GM21381 (cell line): ENCODE measurements around the gene FGF18.

Source experiments
- ATAC-seq: cut with Tn5 transposase; IDR thresholded peaks from one replicate; pipeline ENCODE4 v1.9.1; 2021; ENCODE audit warnings: mild to moderate bottlenecking, moderate library complexity; ENCODE audit not compliant: unreplicated experiment

Gene FGF18

DNA sequence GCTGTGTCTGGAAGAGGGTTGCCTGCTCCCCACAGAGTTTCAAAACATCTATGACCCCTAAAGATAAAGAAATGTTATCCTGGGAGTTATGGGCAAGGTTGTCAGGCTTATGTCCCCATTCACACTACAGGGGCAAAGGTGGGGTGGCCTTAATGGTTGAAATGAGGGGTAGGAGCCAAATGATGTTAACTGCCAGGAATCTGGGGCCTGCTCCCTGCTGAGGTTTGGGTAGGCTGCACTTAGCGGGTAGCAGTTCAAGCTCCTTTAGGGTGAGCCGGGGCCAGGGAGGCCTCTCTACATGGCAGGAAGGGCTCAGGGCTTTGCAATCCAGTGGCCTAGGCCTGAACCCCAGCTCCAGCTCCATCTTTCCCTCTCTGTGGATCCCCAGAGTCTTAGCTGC is 3.0 kb downstream of the FGF18 start:
- no peak for ATAC-seq

DNA sequence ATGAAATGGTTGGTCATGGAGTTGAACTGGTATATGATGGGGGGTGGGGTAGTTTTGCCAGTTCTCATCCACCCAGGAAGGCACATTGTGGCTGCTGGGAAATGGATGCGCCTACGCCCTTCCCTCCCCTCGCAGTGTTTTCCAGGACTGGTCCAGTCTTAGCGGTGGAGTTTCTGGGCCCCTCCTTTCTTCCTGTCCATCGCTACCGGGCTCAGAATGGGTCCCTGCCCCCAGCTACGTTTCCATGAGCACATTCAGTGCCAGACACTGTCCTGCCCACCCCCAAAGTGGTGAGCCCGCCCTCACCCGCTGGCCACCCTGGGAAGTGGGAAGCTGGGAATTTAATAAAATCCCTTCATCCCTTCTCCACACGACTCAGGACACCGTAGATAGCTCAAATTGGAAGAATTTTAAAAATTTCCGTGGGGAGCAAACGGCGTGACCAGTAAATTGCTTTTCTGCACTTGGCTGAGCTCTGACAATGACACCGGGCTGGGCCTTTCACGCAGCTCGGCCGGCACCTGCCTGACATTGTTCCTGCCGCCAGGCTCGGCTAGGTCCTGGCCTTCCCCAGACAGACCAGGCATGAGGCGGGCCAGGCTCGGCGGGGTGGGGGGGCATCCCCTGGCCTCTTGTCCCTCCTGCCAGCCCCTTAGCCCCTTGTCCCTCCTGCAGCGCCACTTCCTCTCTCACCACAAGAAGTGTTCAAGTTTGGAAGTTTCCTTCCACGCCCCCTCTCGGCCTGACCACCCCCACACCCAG is 3.6 kb downstream of the FGF18 start:
- ATAC-seq, result no peak

DNA sequence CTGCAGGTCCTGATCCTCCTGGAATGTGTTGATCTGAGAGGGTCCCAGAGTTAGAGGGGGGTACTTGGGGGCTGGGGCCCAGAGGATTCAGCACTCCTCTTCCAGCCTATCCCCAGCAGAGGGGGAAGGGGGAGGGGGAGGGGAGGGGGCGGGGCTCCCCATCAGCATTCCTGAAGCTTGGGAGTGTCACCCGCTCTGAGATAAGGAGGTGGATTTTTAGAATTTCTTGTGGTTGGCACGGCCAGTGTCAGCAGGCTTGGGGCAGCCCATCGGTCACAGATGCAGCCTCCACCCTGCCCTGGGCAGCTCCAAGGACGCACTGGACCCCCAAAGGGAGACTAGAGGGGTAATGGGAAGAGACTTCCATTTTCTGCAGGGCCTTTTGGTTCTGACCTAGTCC is 5.3 kb downstream of the FGF18 start:
- ATAC-seq, result no peak

DNA sequence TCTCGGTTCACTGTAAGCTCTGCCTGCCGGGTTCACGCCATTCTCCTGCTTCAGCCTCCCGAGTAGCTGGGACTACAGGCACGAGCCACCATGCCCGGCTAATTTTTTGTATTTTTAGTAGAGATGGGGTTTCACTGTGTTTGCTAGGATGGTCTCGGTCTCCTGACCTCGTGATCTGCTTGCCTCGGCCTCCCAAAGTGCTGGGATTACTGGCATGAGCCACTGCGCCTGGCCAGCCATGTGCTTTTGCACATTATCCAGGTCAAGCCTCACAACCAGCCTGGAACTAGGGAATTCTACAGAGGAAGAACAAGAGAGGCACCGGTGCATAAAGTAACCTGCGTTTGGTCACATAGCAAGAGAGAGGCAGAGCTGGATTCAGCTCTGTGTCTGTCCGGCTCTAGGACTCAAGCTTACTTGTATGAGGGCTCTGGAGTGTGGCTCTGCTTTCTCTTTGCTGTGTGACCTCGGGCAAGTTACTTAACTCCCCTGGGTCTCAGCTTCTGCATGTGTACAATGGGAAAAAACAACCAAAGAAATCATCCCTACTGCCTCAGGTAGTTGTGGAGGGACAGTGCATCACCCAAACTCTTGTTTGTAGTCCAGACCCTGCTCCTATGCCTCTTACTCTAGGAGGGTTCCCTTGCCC is 6.3 kb downstream of the FGF18 start:
- no peak for ATAC-seq

DNA sequence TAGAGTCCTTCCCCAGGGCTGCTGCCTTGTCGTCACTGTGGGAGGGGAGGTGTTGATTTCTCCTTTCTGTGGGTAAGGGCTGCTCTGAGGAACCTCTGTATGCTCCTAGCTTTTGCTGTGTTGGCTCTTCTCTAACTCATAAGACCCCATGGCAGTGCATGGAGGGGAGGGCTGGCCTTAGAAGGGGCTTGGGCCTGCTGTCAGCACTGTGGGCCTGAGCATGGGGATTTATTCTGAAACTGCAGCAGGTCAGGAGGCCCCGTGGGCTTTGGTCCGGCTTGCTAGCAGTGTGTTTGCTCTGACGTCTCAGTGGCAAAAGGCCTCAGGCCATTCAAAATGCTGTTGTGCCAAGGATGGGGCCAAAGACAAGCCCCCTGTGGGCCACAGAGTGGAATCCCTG is 6.8 kb downstream of the FGF18 start:
- ATAC-seq, result no peak

DNA sequence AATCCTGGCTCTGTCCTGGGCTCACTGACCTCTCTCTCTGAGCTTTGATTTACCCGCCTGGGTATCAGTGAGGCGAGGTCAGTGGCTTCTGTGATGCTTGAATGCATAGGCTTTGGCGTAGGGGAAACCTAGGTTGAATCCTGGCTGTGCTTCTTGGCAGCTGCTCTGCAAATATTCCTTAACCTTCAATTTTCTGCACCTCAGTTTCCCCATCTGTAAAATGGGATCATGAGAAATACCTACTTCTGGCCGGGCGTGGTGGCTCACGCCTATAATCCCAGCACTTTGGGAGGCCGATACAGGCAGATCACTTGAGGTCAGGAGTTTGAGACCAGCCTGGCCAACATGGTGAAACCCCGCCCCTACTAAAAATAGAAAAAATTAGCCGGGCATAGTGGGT is 7.2 kb downstream of the FGF18 start:
- ATAC-seq, result no peak

DNA sequence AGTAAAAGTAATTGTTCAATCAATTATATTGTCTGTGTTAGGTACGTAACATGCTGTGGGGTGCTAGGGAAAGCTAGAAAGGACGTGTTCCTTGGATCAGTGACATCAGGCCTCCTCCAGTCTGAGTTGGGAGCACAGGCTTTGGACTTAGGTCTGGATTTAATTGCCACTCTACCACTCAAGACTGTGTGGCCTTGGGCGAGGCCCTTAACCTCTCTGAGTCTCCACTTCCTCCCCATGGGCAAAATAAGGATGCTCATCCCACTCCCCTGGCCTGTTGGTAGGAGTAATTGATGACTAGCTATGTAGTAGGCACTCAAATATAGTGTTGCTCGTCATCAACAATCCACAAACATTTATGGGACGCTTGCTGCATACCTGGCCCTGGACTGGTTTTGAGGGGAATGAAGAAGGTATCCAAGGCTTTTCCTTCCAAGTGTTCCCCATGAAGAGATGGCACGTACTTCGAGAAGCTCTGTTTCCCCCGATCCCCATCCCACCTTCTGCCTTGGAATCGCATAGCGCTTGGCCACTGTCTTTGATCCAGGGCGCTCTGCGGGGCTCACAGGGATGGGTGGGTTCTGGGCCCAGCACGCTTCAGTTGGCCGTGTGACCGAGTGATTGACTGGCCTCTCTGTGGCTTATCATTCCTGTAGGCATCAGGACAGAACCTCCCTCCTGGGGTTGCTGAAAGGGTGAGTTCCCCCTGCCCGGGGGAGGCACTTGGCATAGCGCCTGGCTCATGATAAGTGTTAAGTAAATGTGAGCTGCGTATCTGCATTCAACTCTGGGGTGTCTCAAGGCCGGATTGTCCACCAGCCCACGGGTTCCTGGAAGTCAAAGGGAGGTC is 8.1 kb downstream of the FGF18 start:
- no peak for ATAC-seq

DNA sequence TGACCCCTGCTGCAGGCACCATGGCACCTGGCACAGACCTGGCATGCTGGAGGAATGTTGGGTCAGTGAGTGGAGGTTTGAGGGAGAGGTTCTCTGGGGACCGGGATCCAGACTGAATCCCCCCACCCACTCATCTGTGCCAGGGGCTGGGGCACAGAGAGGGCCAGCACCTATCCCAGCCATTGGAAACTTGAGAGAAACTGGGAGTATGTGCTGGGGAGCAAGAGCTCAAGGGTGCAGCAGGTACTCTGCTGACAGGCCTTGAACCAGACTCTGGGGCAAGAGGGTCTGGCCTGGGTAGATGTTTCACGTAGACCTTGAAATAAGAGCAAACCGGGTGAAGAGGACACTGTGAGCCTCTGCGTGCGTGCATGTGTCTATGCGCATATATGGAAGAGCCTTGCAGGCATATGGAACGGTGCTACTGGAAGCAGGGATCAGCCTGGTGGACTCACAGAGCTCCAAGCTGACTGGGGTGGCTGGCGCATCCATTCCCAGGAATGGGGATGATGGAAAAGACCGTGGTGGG is 8.8 kb downstream of the FGF18 start:
- no peak for ATAC-seq

DNA sequence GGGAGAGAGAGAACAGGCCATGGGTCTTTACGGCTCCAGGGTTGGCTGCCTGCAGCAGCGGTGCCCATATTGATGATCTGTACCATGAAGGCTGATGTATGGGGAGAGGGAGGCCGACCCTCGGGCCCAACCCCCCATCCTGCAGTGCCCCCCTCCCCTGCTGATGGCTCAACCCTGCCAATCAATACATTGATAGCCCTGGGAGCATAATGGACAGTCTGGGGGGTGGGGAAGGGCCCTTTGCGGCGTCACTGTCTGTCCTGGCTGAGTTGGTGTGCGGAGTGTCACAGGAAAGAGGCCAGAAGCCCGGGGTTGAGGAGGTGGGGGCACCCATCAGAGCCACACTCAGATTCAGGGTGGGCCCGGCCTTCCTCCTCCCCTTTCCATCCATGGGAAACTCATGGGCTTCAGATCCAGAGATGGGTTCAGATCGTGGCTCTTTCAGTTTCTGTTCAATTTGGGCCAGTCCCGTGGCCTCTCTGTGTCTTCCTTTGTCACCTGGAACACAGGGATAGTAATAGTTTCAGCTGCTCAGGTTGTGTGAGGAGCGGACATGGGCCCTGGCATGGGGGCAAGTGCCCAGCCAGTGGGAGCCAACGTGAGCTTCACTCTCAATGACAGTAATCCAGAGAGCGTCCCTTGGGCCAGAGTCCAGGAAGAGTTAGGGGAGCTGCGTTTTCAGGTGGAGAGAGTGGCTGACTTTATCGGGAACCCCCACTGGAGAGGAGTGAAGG is 9.5 kb downstream of the FGF18 start:
- no peak for ATAC-seq

DNA sequence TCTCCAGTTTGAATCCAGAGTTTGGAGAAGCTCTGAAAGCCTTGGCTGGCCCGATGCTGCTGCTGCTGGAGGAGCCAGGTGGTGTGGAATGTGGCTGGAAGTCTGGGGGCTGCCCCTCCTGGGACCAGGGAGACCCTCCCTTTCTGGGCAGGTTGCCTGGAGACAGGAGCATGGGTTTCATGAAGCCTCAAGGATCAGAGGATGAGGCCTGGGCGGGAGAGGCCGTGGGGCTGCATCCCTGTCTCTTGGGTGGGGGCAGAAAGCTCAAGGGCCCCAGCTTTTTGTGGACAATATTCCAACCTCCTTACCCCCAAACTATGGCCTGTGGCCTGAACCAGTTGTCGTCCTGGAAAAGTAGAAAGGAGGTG is 10.1 kb downstream of the FGF18 start:
- ATAC-seq, result no peak

DNA sequence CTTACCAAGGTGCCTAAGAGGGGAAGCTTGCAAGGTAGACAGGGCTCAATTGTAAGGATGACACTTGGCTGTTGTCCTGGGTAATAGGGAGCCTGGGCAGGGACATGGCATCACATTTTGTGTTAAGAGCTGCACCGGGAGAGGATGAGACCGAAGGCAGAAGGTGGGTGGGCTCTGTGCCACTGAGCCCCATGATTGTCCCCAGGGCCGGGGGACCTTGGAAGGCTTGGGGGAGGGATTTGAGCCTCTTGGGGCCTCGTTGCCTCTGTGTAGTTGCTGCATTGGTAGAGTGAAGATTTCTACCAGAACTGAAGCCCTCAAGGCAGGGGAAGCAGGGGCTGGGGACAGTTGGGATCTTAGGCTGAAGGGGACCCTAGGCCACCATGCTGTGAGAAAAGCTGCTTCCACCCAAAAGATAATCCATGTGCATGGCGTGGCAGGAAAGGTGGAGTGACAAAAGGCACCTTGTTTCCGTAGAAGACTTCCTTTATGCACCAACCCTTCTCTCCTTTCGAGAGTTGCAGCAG is 11.9 kb downstream of the FGF18 start:
- ATAC-seq, result no peak

DNA sequence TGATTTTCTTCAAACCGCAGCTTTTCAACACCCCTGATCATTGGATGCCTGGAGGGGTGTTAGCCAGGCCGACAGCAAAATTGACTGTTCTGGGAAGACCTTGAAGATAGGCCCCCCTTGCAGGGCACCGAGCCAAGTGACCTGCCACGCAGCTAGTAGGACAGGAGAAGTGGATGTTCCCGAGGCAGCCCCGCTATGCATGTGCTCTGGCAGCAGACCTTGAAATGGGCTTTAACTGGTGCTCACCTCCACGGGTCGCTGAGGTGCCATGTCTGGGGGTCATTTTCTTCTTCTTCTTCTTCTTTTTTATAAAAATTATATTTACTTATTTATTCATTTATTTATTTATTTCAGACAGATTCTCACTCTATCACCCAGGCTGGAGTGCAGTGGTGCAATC is 12.6 kb downstream of the FGF18 start:
- ATAC-seq, result no peak

DNA sequence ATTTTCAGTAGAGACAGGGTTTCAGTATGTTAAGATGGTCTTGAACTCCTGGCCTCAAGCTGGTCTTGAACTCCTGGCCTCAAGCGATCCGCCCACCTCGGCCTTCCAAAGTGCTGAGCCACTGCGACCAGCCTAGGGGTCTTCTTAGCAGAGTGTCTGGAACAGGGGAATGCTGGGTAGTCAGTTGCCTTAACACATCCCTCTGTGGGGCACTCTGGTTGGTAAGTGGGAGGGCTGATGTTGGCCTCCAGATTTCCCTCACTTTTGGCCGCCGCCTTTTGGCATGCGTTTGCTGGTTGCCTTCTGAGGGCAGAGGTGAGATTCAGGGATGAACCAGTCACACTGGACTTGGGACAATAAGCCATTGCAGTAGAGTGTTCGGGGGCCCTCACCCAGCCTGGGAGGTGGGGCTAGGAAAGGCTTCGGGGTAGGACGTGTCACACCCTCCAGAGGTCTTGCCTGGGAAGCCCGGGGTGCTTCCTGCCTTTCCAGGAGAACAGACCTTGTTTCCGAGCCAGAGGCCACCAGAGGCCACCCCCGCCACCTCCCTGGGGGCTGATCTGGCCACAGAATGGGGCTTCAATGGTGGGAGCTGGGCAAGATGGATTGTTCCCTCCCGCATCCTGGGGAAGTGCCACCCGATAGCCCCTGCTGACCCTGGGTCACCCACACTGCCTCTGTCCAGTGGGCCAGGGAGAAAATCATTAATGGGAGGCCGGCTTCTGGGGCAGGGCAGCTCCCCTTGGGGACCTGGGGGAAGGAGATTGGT is 13.3 kb downstream of the FGF18 start:
- ATAC-seq, result no peak

DNA sequence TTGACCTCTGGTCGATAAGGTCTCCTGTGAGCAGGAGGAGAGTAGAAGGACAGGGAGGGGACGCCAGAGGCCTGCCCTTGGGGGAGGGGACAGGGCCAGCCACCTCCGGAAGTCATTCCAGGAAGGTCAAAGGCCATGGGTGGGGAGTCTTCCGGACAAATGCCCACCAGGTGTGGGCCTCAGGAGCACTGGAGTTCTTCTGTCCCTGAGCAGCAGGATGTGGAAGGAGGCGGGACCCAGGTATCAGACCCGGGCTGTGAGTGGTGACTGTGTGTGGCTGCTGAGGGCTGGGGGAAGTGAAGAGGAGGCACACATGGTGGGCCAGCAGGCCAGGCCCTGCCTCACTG is 13.9 kb downstream of the FGF18 start:
- no peak for ATAC-seq

DNA sequence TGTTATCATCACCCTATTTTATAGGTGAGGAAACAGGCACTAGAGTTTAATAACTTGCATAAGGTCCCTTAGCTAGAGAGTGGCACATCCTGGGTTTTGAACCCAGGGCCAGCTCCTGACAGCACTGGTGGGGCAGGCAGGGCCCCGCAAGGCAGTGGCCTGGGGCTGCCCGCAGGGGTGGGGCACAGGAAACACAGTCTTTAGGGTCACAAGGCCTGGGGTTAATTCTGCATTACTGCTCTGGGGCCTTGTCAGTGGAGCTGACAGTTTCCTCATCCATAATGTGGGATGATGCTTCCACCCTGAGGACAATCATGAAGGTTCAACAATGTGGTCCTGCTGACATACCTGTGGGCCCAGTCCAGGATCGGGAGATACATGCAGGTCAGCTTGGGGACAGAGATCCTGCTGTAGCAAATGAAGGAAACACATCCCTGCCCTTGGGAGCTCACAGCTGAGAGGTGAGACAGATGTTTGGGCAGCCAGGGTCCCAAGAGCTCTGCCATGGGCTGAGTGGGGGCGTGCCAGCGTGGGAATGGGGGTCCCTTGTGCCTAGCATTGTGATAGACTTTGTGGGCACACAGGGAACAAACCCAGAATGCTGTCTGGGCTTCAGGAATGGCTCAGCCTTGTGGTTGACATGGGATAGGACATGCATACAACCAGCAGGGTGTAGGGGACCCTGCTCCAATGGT is 14.7 kb downstream of the FGF18 start:
- no peak for ATAC-seq

DNA sequence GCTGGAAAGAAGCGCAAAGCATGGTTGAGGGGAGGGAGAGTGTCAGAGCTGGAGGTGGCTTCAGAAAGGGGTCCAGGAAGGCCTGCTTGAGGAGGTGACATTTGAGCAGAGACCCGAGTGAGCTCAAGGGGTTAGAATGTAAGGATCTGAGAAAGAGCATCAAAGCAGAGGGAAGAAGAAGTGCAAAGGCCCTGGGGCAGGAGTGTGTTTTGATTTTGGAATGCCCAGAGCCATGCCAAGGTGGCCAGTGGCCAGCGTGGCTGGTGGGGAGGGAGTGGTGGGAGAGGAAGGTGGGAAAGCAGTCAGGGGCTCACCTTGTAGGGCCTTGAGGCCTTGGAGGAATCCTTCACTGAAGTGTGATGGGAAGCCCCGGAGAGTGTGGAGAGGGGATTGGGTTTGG is 15.4 kb downstream of the FGF18 start:
- ATAC-seq, result no peak

DNA sequence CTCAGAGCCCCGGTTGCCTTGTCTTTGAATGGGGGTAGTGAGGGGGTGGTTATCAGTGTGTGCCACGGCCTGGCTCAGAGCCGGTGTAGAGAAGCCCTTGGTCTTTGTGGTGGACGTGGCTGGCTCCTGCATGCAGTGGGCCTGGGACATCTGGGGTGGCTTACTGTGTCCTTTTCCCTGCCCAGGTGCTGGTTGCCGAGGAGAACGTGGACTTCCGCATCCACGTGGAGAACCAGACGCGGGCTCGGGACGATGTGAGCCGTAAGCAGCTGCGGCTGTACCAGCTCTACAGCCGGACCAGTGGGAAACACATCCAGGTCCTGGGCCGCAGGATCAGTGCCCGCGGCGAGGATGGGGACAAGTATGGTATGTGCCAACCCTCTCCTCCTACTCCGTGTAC is 16.5 kb downstream of the FGF18 start:
- ATAC-seq, result no peak

DNA sequence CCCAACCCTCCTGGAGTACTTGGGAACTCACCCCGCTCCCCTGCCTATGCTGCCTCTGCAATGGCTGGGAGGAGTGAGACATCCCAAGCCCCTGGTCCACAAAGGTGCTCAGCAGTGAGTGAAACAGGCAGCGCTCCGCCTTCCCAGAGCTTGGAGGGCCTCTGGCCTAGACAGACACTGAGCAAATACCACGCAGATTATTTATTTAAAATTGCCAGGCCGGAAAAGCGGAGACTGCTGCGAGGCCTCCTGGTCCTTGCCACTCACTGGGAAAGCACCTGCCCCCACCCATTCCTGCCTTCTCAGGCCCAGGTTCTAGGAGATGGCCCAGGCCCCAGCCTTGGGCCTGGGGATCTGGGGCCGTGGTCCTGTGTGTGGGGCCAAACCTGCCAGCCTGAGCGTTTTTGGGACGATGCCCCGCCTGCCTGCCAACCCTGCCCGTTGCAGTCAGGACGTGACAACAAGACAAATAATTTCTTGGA is 17.4 kb downstream of the FGF18 start:
- no peak for ATAC-seq

DNA sequence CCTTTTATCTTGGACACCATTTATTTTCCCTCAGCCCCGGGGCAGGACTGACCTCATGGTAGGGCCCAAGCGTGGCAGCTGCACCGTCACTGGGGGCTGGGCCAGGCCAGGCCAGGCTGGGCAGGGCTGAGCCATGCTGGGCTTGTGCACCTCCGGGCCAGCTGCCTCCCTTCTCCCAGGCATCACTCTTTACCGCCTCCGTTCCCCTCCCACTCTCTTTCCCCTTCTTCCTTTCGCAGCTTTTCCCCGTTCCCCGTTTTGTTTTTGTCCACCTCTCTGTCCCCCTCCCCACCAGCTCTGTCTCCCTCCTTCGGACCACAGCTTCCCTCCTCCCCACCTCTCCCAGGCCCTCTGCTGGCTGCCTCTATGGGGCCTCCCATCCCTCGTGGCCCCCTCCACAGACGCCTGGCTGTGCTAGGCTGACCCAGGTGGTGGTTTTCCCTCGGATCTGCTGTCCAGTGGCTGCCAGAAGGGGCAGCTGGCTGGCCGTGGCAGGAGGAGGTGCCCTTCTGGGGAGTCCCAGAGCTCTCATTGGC is 17.9 kb downstream of the FGF18 start:
- ATAC-seq, result no peak
